Breast epithelium (tissue), 3 donors: ENCODE results near the gene CPNE6.

Experiments
- POLR2A ChIP-seq: fragments of 450-650 bp; IDR thresholded peaks from one replicate; pipeline ENCODE4 v1.6.1; 2016; ENCODE audit warnings: antibody characterized with exemption, mild to moderate bottlenecking, moderate library complexity
- TF ChIP-seq, protein P1 (sequence below), 3 donors: fragments of 450-650 bp; IDR thresholded peaks; one replicate each; pipeline ENCODE4 v1.5.1; 2016 to 2017; ENCODE audit warnings: antibody characterized with exemption in 3 of 3, mild to moderate bottlenecking in 3 of 3, moderate library complexity in 3 of 3

DNA sequence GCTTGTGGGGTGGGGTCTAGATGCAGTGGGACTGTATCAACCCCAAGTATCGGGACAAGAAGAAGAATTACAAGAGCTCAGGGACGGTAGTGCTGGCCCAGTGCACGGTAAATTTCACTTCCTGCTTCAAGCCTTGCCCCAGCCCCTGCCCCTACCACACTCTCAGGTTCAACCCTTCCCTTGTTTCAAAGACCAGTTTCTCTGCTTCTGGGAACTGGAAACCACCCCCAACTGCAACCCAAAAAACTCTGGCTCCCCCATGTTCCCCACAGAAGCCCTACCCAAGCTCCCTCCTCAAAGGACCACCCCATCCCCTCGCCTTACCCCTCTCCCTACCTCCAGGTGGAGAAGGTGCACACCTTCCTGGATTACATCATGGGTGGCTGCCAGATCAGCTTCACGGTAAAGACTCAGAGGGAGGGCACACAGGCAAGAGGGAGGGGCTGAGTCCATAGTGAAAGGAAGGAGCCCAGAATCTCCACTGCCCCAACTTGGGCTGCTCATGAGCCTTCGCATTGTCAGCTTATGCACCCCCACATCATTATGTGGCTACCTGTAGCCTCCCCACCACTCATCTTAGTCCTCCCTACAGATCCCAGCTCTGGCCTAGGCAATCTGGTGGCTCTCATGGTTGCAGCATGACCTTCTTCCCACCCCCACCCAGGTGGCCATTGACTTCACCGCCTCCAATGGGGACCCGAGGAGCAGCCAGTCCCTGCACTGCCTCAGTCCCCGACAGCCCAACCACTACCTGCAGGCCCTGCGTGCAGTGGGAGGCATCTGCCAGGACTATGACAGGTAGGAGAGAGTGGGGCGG, 4.3 kb downstream of the CPNE6 start:
- TF ChIP-seq, protein P1, sequence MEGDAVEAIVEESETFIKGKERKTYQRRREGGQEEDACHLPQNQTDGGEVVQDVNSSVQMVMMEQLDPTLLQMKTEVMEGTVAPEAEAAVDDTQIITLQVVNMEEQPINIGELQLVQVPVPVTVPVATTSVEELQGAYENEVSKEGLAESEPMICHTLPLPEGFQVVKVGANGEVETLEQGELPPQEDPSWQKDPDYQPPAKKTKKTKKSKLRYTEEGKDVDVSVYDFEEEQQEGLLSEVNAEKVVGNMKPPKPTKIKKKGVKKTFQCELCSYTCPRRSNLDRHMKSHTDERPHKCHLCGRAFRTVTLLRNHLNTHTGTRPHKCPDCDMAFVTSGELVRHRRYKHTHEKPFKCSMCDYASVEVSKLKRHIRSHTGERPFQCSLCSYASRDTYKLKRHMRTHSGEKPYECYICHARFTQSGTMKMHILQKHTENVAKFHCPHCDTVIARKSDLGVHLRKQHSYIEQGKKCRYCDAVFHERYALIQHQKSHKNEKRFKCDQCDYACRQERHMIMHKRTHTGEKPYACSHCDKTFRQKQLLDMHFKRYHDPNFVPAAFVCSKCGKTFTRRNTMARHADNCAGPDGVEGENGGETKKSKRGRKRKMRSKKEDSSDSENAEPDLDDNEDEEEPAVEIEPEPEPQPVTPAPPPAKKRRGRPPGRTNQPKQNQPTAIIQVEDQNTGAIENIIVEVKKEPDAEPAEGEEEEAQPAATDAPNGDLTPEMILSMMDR (IDR thresholded peaks at IDR 0.05), result no peak
- TF ChIP-seq POLR2A, result no peak
